Lung (tissue), 12 donors: ENCODE data around the gene NUDT1. TPM values are rescaled to one million over a fixed set of nuclear protein-coding genes. Genes with fewer than 3 reads are reported as not detected.

Experiments used
- ATAC-seq: fragments of 200-7000 bp; cut with Tn5 transposase; one replicate; pipeline ENCODE4 v1.9.1; 2020; ENCODE audit warnings: moderate number of reproducible peaks; ENCODE audit not compliant: insufficient read depth, low FRiP score
- DNase-seq, 3 donors: peaks; one replicate each; pipeline ENCODE4 v3.0.0-alpha.2; 2013 to 2017
- H3K27ac ChIP-seq, 2 donors: one replicate each; pipeline ENCODE4 v1.5.1; 2013; ENCODE audit warnings: mild to moderate bottlenecking in 2 of 2, moderate library complexity in 2 of 2, control low read depth in 1 of 2, inconsistent platforms in 1 of 2, low read depth in 1 of 2, low read length in 1 of 2
- H3K27me3 ChIP-seq, 3 donors: one replicate each; pipeline ENCODE4 v1.5.1; 2013; ENCODE audit warnings: low read length in 2 of 3; ENCODE audit not compliant: control insufficient read depth in 3 of 3, insufficient read depth in 3 of 3
- H3K36me3 ChIP-seq, 4 donors: one replicate each; pipeline ENCODE4 v1.5.1; 2013; ENCODE audit warnings: low read length in 4 of 4, mild to moderate bottlenecking in 1 of 4, moderate library complexity in 1 of 4; ENCODE audit not compliant: control insufficient read depth in 4 of 4, insufficient read depth in 4 of 4
- H3K4me1 ChIP-seq, 5 donors: one replicate each; pipeline ENCODE4 v1.5.1; 2013; ENCODE audit warnings: low read length in 5 of 5, mild to moderate bottlenecking in 2 of 5, moderate library complexity in 1 of 5; ENCODE audit not compliant: control insufficient read depth in 5 of 5, insufficient read depth in 5 of 5
- H3K4me3 ChIP-seq: one replicate; pipeline ENCODE4 v1.5.1; 2013; ENCODE audit warnings: mild to moderate bottlenecking, control low read depth, moderate library complexity
- H3K9ac ChIP-seq, 2 donors: one replicate each; pipeline ENCODE4 v1.5.1; 2013; ENCODE audit warnings: low read length in 2 of 2, control low read depth in 1 of 2; ENCODE audit not compliant: insufficient read depth in 1 of 2
- H3K9me3 ChIP-seq, 4 donors: one replicate each; pipeline ENCODE4 v1.5.1; 2013; ENCODE audit warnings: low read length in 3 of 4, mild to moderate bottlenecking in 1 of 4, moderate library complexity in 1 of 4; ENCODE audit not compliant: control insufficient read depth in 4 of 4, insufficient read depth in 3 of 4
- WGBS, 2 donors: extraction: QIAGEN DNeasy Blood & Tissue Kit; methylation state at CpG; one replicate each; pipeline ENCODE4 v1.1.7; 2013; 5-methylcytosine and 5-hydroxymethylcytosine counted together
- polyA plus RNA-seq, 2 donors: library from polyadenylated mRNA; stranded (reverse); fragments of 200-250 nt; gene quantifications; one replicate each; pipeline ENCODE4 v1.2.1, GENCODE V29; 2013
- total RNA-seq, 2 donors: library from RNA; depleted of rRNA in 1 of 2; stranded (reverse); fragments of >200 nt in 1 of 2; gene quantifications; one replicate each; pipeline ENCODE4 v1.2.1, GENCODE V29; 2014 to 2021
- TF ChIP-seq, protein P1 (sequence below): IDR thresholded peaks from 2 replicates; pipeline ENCODE4 v1.5.1; 2012; ENCODE audit warnings: mild to moderate bottlenecking; ENCODE audit errors: control extremely low read depth, extremely low read depth
- donor health status: control.
- donor health status: control.
- donor health status: Bipolar disorder and iron deficiency.
- donor health status: healthy.
- donor health status: DM: yes; HTN: yes; CAD: no.

The NUDT1 gene
- total and polyA plus RNA-seq, 4 donors: 9.3 to 24.7 (median 18.5) TPM

DNA sequence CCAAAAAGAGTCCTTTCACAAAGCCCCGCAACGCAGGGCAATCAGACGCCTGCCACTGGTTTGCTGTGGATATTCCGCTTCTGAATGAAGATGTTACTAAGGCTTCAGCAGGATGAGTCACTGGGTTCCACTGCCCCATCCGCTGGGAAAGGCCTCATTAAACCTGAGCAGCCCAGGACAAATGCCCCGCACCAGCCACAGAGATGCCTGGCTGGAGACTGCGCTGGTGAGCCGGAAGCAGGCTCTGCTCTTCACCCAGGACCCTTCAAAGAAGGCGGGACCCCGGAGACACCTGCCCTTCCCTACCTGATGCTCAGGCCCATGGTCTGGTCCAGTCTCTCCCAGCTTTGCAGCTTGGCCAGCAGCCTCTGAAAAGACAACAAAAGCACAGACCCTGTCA, 29.1 kb upstream of the NUDT1 start:
- TF ChIP-seq, protein P1, sequence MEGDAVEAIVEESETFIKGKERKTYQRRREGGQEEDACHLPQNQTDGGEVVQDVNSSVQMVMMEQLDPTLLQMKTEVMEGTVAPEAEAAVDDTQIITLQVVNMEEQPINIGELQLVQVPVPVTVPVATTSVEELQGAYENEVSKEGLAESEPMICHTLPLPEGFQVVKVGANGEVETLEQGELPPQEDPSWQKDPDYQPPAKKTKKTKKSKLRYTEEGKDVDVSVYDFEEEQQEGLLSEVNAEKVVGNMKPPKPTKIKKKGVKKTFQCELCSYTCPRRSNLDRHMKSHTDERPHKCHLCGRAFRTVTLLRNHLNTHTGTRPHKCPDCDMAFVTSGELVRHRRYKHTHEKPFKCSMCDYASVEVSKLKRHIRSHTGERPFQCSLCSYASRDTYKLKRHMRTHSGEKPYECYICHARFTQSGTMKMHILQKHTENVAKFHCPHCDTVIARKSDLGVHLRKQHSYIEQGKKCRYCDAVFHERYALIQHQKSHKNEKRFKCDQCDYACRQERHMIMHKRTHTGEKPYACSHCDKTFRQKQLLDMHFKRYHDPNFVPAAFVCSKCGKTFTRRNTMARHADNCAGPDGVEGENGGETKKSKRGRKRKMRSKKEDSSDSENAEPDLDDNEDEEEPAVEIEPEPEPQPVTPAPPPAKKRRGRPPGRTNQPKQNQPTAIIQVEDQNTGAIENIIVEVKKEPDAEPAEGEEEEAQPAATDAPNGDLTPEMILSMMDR: no peak
- no peaks in the 10 kb centered on the region for H3K4me1 ChIP-seq
- DNase-seq: no peak
- no peak overlapping the region for H3K9ac ChIP-seq
- H3K9me3 ChIP-seq: peaks cover 0 to 4% (median 0%) of the 10 kb centered on the region in 4 donors
- no peak for ATAC-seq
- peaks cover 9 to 69% (median 42%) of the 10 kb centered on the region in 4 donors for H3K36me3 ChIP-seq
- 97 to 98% methylated on average over 10 of the region's 10 CpGs for WGBS, 2 donors
- no peak overlapping the region for H3K4me3 ChIP-seq
- peak overlapping the region in 1 of 2 donors; percentile 52 for H3K27ac ChIP-seq
- H3K27me3 ChIP-seq: no peaks in the 10 kb centered on the region

DNA sequence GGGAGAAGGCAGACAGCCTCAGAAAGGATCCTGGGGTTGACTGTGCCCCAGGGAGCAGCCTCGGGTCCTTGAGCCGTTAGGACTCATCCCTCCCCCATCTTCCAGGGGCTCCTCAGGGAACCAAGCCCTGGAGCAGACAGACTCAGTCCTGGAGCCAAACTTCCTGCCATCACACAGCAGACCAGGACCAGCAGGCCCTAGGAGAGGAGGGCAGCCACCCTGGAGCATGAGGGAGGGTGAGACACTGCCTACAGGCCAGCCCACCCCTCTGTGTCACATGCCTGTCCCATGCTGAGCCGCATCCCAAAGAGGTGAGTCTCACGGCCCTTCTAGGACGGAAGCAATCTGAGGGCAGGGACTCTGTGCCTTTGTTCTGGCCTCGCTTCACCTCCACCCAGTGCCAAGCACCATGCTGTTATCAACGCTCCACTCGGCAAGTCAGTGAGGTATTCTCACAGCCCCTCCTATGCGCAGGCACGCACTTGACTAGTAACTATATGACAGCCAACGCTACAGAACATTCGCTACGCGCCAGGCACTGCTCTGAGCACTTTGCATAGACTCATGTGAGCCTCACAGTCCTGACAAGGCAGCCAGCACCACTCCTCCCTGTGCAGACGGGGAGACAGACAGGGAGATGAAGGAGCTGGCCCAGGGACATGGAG, 28.3 kb upstream of the NUDT1 start:
- no peak for ATAC-seq
- H3K36me3 ChIP-seq: peaks cover 9 to 70% (median 42%) of the 10 kb centered on the region in 4 donors
- TF ChIP-seq, protein P1: no peak
- peaks cover 0 to 4% (median 0%) of the 10 kb centered on the region in 4 donors for H3K9me3 ChIP-seq
- H3K4me3 ChIP-seq: no peak overlapping the region
- H3K9ac ChIP-seq: no peak overlapping the region
- WGBS, 2 donors: 94 to 95% methylated on average over 15 of the region's 15 CpGs
- no peak for DNase-seq
- peak overlapping the region in 1 of 2 donors; percentile 75 for H3K27ac ChIP-seq
- no peaks in the 10 kb centered on the region for H3K27me3 ChIP-seq
- H3K4me1 ChIP-seq: no peaks in the 10 kb centered on the region

DNA sequence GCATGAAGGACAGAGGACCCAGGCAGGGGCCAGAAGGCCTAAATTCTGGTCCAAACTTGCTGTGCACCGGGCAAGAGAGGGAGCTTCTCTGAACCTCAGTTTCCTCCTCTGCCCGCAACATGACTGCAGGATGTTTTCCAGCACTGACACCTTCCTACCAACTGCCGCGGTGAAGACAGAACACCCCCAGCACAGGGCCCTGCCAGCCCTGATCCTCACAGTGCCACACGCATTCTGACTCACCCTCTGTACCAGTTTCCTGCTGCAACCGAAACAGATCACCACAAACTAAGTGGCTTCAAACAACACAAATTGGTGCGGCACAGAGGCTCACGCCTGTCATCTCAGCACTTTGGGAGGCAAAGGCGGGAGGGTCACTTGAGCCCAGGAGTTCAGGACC, 27.4 kb upstream of the NUDT1 start:
- no peak for DNase-seq
- no peak overlapping the region for H3K9ac ChIP-seq
- no peak for ATAC-seq
- 74 to 82% methylated on average over 9 of the region's 9 CpGs for WGBS, 2 donors
- H3K4me1 ChIP-seq: no peaks in the 10 kb centered on the region
- TF ChIP-seq, protein P1: no peak
- H3K9me3 ChIP-seq: peaks cover 0 to 4% (median 0%) of the 10 kb centered on the region in 4 donors
- peak overlapping the region in 1 of 2 donors; percentile 75 for H3K27ac ChIP-seq
- no peak overlapping the region for H3K4me3 ChIP-seq
- no peaks in the 10 kb centered on the region for H3K27me3 ChIP-seq
- H3K36me3 ChIP-seq: peaks cover 9 to 76% (median 39%) of the 10 kb centered on the region in 4 donors
